GM12878 (cell line): ENCODE results near the gene KIF15. TPM values are rescaled to one million over a fixed set of nuclear protein-coding genes. Genes with fewer than 3 reads are reported as not detected.

Experiments used
- ATAC-seq: fragments of 200-7000 bp; cut with Tn5 transposase; 3 replicates; pipeline ENCODE4 v1.9.1; 2020; ENCODE audit warnings: mild to moderate bottlenecking, moderate library complexity
- BruUV-seq: library from RNA; stranded (reverse); fragments of 400-500 nt; replicated peaks from 2 replicates; lab custom pipeline; 2021; lab: Mats Ljungman, UMichigan
- CTCF ChIA-PET: fragments of 300-600 bp; sonication (Branson Sonifier 250); formaldehyde crosslinking; extraction: SDS; loops from one replicate; lab custom pipeline; 2021; ENCODE audit warnings: inconsistent platforms; lab: Yijun Ruan, JAX
- POLR2A ChIA-PET: fragments of 350-600 bp; formaldehyde crosslinking; extraction: SDS; loops from one replicate; lab custom pipeline; 2021; ENCODE audit warnings: inconsistent platforms; lab: Charles Lee
- RAD21 ChIA-PET: fragments of 300-600 bp; sonication (Branson Sonifier 250); formaldehyde crosslinking; loops from one replicate; lab custom pipeline; 2023; ENCODE audit warnings: antibody characterized with exemption; ENCODE audit not compliant: unreplicated experiment; lab: Charles Lee
- SMC1A ChIA-PET: fragments of 300-600 bp; sonication (Branson Sonifier 250); formaldehyde crosslinking; loops from one replicate; lab custom pipeline; 2023; ENCODE audit not compliant: unreplicated experiment, uncharacterized antibody; lab: Charles Lee
- DNase-seq: peaks from one replicate; pipeline ENCODE4 v3.0.0-alpha.2; 2011; ENCODE audit warnings: low read depth, low spot score
- FAIRE-seq: peaks from 3 replicates; lab custom pipeline; 2011; peaks lifted over from hg19 to GRCh38; lab: Jason Lieb, UNC
- H2AFZ ChIP-seq: 2 replicates; pipeline ENCODE4 v1.6.0; 2011; ENCODE audit warnings: low read depth, low read length, control low read depth; ENCODE audit not compliant: control insufficient read depth
- H3K27ac ChIP-seq: 2 replicates; pipeline ENCODE4 v1.5.1; 2011; ENCODE audit warnings: control low read depth; ENCODE audit not compliant: control insufficient read depth, insufficient read depth
- H3K27me3 ChIP-seq, 2 experiments: replicated peaks in 1 of 2; 2 replicates each; pipeline versions ENCODE4 v1.6.0 to v1.6.1; 2011; ENCODE audit warnings: low read length in 1 of 2; ENCODE audit not compliant: control insufficient read depth in 2 of 2, insufficient read depth in 2 of 2
- H3K36me3 ChIP-seq, 2 experiments: 2 replicates each; pipeline ENCODE4 v1.5.1; 2011; ENCODE audit warnings: low read length in 1 of 2; ENCODE audit not compliant: control insufficient read depth in 2 of 2, insufficient read depth in 2 of 2
- H3K4me1 ChIP-seq: 2 replicates; pipeline ENCODE4 v1.6.1; 2011; ENCODE audit warnings: mild to moderate bottlenecking, low read length, moderate library complexity, mixed read lengths; ENCODE audit not compliant: control insufficient read depth, insufficient read depth
- H3K4me2 ChIP-seq: 2 replicates; pipeline ENCODE4 v1.6.0; 2011; ENCODE audit warnings: control low read depth; ENCODE audit not compliant: control insufficient read depth, insufficient read depth
- H3K4me3 ChIP-seq: fragments of 200-600 bp; sonication (generic); 2 replicates; pipeline ENCODE4 v1.5.1; 2016
- H3K79me2 ChIP-seq: 2 replicates; pipeline ENCODE4 v1.6.0; 2011; ENCODE audit warnings: low read length; ENCODE audit not compliant: control insufficient read depth, insufficient read depth
- H3K9ac ChIP-seq: 2 replicates; pipeline ENCODE4 v1.8.0; 2011; ENCODE audit warnings: low read length, control low read depth, mixed read lengths; ENCODE audit not compliant: control insufficient read depth, insufficient read depth
- H3K9me3 ChIP-seq: replicated peaks from 3 replicates; pipeline ENCODE4 v1.5.1; 2011; ENCODE audit warnings: mild to moderate bottlenecking, low read length; ENCODE audit not compliant: control insufficient read depth, insufficient read depth
- H4K20me1 ChIP-seq: 2 replicates; pipeline ENCODE4 v1.6.0; 2011; ENCODE audit not compliant: control insufficient read depth, insufficient read depth
- BACH1 ChIP-seq: fragments of 450-650 bp; IDR thresholded peaks from 2 replicates; pipeline ENCODE4 v1.6.1; 2017; ENCODE audit warnings: mild to moderate bottlenecking, borderline replicate concordance
- CBFB ChIP-seq: IDR thresholded peaks from 2 replicates; pipeline ENCODE4 v1.6.1; 2016; ENCODE audit warnings: antibody characterized with exemption, low read depth
- CHD2 ChIP-seq: IDR thresholded peaks from 2 replicates; pipeline ENCODE4 v1.6.1; 2011; ENCODE audit warnings: low read depth, low read length, improper control_type of control experiment, borderline replicate concordance
- CREM ChIP-seq: IDR thresholded peaks from 2 replicates; pipeline ENCODE4 v1.6.1; 2014; ENCODE audit warnings: antibody characterized with exemption, low read depth
- IKZF2 ChIP-seq, 2 experiments: fragments of 450-650 bp; IDR thresholded peaks; 2 replicates each; pipeline ENCODE4 v1.6.1; 2017; ENCODE audit warnings: mild to moderate bottlenecking in 2 of 2, moderate library complexity in 2 of 2
- JUNB ChIP-seq: IDR thresholded peaks from 2 replicates; pipeline ENCODE4 v1.6.1; 2016; ENCODE audit warnings: antibody characterized with exemption, mild to moderate bottlenecking
- NFXL1 ChIP-seq: fragments of 450-650 bp; IDR thresholded peaks from 2 replicates; pipeline ENCODE4 v1.6.1; 2017; ENCODE audit warnings: antibody characterized with exemption, mild to moderate bottlenecking, borderline replicate concordance
- POLR2A ChIP-seq: IDR thresholded peaks from 2 replicates; pipeline ENCODE4 v1.6.1; 2011; ENCODE audit warnings: low read depth, mild to moderate bottlenecking, low read length
- RFX5 ChIP-seq: IDR thresholded peaks from 2 replicates; pipeline ENCODE4 v1.6.1; 2011; ENCODE audit warnings: low read depth, low read length, improper control_type of control experiment
- RUNX3 ChIP-seq: IDR thresholded peaks from 2 replicates; pipeline ENCODE4 v1.6.1; 2012; ENCODE audit warnings: low read length, inconsistent platforms
- ZBED1 ChIP-seq: IDR thresholded peaks from 2 replicates; pipeline ENCODE4 v1.6.1; 2016; ENCODE audit warnings: borderline replicate concordance
- ZSCAN29 ChIP-seq: fragments of 450-650 bp; IDR thresholded peaks from 2 replicates; pipeline ENCODE4 v1.6.1; 2017; ENCODE audit warnings: mild to moderate bottlenecking, moderate library complexity
- in situ Hi-C: fragments of 300-500 bp; cut with MboI; formaldehyde crosslinking; loops from 9 replicates; pipeline ENCODE4 v1.14.3; 2018; ENCODE audit warnings: mixed read lengths
- intact Hi-C: fragments of 100-400 bp; cut with micrococcal nuclease; formaldehyde crosslinking; loops from one replicate; pipeline ENCODE4 v1.14.2; 2022; ENCODE audit not compliant: unreplicated experiment
- polyA plus RNA-seq, 11 experiments: library from polyadenylated mRNA; depleted of rRNA in 4 of 11; unstranded in 6 of 11; stranded (reverse) in 5 of 11; fragments of >200 nt; fragmentation: Nextera tagmentation in 4 of 11; fragmentation: Illumina TruSeq in 1 of 11; extraction: Ambion mirVana in 4 of 11; extraction: Trizol in 1 of 11; gene quantifications; 1 replicate in 1 of 11; 2 replicates in 10 of 11; pipeline versions ENCODE4 v1.2.1 to v1.2.3, GENCODE V29; 2011 to 2016; ENCODE audit warnings: inconsistent platforms in 2 of 11, missing spikeins in 2 of 11, low read depth in 1 of 11
- total RNA-seq, 4 experiments: library from RNA; depleted of rRNA in 3 of 4; stranded (reverse); fragments of >200 nt in 3 of 4; fragmentation: Illumina TruSeq in 1 of 4; extraction: Trizol in 1 of 4; gene quantifications; 2 replicates each; pipeline versions ENCODE4 v1.2.1 to v1.2.3, GENCODE V29; 2013 to 2021
- TF ChIP-seq, protein P1 (sequence below): fragments of 450-650 bp; IDR thresholded peaks from 2 replicates; pipeline ENCODE4 v1.6.1; 2017; ENCODE audit warnings: mild to moderate bottlenecking, moderate library complexity
- TF ChIP-seq, protein P2 (sequence below): fragments of 450-650 bp; IDR thresholded peaks from 2 replicates; pipeline ENCODE4 v1.6.1; 2014; ENCODE audit warnings: mild to moderate bottlenecking
- TF ChIP-seq, protein P3 (sequence below): fragments of 150-350 bp; IDR thresholded peaks from 2 replicates; pipeline ENCODE4 v1.6.1; 2014; ENCODE audit warnings: mild to moderate bottlenecking, low read depth, low read length
- TF ChIP-seq, protein P4 (sequence below): fragments of 450-650 bp; IDR thresholded peaks from 2 replicates; pipeline ENCODE4 v1.6.1; 2016; ENCODE audit warnings: mild to moderate bottlenecking
- TF ChIP-seq, protein P5 (sequence below): fragments of 450-650 bp; IDR thresholded peaks from 2 replicates; pipeline ENCODE4 v1.6.1; 2017; ENCODE audit warnings: borderline replicate concordance

The KIF15 gene
- total and polyA plus RNA-seq, 10 of the 15 experiments (the other 5 are each of a cell fraction or from before 2014, with no cell fraction given): 12.3 to 51.8 (median 26.0) TPM

DNA sequence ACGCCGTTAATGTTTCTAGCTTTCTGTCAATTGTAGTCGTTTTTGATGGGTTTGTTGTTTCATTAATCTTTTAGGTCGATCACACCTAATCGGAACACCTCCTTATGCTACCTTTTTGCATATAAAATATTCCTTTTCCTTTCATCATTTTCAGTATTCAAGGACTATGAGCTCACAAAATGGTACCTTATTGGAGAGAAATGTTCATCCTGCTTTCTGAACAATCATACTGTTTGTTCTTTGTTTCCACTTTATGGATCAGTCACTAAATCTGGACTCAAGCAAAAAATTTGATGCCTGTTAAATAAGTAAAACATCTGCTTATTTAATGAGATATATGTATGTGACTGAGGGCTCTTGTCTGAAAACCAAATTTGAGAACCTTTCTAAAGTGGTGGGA lies 1.1 kb downstream of the KIF15 start (continued):
- TF ChIP-seq, protein P1, sequence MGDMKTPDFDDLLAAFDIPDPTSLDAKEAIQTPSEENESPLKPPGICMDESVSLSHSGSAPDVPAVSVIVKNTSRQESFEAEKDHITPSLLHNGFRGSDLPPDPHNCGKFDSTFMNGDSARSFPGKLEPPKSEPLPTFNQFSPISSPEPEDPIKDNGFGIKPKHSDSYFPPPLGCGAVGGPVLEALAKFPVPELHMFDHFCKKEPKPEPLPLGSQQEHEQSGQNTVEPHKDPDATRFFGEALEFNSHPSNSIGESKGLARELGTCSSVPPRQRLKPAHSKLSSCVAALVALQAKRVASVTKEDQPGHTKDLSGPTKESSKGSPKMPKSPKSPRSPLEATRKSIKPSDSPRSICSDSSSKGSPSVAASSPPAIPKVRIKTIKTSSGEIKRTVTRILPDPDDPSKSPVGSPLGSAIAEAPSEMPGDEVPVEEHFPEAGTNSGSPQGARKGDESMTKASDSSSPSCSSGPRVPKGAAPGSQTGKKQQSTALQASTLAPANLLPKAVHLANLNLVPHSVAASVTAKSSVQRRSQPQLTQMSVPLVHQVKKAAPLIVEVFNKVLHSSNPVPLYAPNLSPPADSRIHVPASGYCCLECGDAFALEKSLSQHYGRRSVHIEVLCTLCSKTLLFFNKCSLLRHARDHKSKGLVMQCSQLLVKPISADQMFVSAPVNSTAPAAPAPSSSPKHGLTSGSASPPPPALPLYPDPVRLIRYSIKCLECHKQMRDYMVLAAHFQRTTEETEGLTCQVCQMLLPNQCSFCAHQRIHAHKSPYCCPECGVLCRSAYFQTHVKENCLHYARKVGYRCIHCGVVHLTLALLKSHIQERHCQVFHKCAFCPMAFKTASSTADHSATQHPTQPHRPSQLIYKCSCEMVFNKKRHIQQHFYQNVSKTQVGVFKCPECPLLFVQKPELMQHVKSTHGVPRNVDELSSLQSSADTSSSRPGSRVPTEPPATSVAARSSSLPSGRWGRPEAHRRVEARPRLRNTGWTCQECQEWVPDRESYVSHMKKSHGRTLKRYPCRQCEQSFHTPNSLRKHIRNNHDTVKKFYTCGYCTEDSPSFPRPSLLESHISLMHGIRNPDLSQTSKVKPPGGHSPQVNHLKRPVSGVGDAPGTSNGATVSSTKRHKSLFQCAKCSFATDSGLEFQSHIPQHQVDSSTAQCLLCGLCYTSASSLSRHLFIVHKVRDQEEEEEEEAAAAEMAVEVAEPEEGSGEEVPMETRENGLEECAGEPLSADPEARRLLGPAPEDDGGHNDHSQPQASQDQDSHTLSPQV: no peak
- TF ChIP-seq NFXL1 (no peak), POLR2A (no peak), BACH1 (no peak), JUNB (no peak), RFX5 (no peak), CHD2 (no peak)

DNA sequence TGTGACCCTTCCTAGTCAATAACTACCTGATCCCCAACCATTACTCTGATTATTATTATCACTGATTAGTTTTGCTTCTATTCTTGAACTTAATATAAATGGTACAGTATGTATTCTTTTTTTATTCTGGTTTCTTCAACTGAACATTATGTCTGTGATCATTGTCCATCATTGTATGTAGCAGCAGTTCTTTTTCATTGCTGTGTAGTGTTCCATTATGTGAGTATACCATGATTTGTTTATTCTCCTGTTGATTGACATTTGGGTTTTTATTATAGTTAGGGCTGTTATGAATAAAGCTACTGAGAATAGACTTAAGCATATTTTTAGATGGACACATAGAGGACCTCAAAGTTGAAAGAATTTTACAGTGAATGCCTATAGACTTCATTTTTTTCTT lies 2.7 kb downstream of the KIF15 start:
- FAIRE-seq (no peak), ATAC-seq (no peak), DNase-seq (no peak)
- ChIA-PET POLR2A (interaction anchor here (0.7 kb wide), 1 partner anchor 34 kb away, joined by 4 read pairs; no protein-coding TSS in a partner anchor), SMC1A (no interaction called here), RAD21 (no interaction called here), CTCF (no interaction called here)
- Histone ChIP-seq H3K4me2 (no peak overlapping the region), H3K27me3 (no peaks in the 10 kb centered on the region), H2AFZ (no peak overlapping the region), H3K36me3 (peaks cover 0 to 3% of the 10 kb centered on the region in 2 experiments; a peak in 1 of 4 replicates), H4K20me1 (no peaks in the 10 kb centered on the region), H3K9ac (no peak overlapping the region), H3K4me3 (no peak overlapping the region), H3K27ac (no peak overlapping the region), H3K9me3 (peaks cover 12% of the 10 kb centered on the region; the same call in 2 of the 3 replicates), H3K79me2 (peaks cover 49% of the 10 kb centered on the region), H3K4me1 (0 out of 2 replicates have a peak, but pooled peaks cover 4% of the 10 kb centered on the region)
- in situ Hi-C loops: no loop called here
- intact Hi-C loops: loop anchor here (10.0 kb wide), 1 partner anchor 119 kb away; the partner anchor contains the start of gene ZNF35
- no TSS peak for BruUV-seq
- TF ChIP-seq, protein P2, sequence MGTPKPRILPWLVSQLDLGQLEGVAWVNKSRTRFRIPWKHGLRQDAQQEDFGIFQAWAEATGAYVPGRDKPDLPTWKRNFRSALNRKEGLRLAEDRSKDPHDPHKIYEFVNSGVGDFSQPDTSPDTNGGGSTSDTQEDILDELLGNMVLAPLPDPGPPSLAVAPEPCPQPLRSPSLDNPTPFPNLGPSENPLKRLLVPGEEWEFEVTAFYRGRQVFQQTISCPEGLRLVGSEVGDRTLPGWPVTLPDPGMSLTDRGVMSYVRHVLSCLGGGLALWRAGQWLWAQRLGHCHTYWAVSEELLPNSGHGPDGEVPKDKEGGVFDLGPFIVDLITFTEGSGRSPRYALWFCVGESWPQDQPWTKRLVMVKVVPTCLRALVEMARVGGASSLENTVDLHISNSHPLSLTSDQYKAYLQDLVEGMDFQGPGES: no peak
- TF ChIP-seq, protein P3, sequence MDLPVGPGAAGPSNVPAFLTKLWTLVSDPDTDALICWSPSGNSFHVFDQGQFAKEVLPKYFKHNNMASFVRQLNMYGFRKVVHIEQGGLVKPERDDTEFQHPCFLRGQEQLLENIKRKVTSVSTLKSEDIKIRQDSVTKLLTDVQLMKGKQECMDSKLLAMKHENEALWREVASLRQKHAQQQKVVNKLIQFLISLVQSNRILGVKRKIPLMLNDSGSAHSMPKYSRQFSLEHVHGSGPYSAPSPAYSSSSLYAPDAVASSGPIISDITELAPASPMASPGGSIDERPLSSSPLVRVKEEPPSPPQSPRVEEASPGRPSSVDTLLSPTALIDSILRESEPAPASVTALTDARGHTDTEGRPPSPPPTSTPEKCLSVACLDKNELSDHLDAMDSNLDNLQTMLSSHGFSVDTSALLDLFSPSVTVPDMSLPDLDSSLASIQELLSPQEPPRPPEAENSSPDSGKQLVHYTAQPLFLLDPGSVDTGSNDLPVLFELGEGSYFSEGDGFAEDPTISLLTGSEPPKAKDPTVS: no peak
- no peak for TF ChIP-seq ZSCAN29
- TF ChIP-seq RUNX3: no peak
- no peak for TF ChIP-seq IKZF2 (IDR thresholded peaks at IDR 0.05)
- TF ChIP-seq, protein P4, sequence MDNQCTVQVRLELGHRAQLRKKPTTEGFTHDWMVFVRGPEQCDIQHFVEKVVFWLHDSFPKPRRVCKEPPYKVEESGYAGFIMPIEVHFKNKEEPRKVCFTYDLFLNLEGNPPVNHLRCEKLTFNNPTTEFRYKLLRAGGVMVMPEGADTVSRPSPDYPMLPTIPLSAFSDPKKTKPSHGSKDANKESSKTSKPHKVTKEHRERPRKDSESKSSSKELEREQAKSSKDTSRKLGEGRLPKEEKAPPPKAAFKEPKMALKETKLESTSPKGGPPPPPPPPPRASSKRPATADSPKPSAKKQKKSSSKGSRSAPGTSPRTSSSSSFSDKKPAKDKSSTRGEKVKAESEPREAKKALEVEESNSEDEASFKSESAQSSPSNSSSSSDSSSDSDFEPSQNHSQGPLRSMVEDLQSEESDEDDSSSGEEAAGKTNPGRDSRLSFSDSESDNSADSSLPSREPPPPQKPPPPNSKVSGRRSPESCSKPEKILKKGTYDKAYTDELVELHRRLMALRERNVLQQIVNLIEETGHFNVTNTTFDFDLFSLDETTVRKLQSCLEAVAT: no peak
- TF ChIP-seq CREM: no peak
- TF ChIP-seq, protein P5, sequence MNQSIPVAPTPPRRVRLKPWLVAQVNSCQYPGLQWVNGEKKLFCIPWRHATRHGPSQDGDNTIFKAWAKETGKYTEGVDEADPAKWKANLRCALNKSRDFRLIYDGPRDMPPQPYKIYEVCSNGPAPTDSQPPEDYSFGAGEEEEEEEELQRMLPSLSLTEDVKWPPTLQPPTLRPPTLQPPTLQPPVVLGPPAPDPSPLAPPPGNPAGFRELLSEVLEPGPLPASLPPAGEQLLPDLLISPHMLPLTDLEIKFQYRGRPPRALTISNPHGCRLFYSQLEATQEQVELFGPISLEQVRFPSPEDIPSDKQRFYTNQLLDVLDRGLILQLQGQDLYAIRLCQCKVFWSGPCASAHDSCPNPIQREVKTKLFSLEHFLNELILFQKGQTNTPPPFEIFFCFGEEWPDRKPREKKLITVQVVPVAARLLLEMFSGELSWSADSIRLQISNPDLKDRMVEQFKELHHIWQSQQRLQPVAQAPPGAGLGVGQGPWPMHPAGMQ: no peak
- no peak for TF ChIP-seq CBFB
- no peak for TF ChIP-seq ZBED1
